Measurements from ENCODE around the gene TPO. TPM values are rescaled to one million over a fixed set of nuclear protein-coding genes. Genes with fewer than 3 reads are reported as not detected.

The TPO gene
- total RNA-seq, 2 donors from 2014 or later: 1.5 to 4.3 TPM

DNA sequence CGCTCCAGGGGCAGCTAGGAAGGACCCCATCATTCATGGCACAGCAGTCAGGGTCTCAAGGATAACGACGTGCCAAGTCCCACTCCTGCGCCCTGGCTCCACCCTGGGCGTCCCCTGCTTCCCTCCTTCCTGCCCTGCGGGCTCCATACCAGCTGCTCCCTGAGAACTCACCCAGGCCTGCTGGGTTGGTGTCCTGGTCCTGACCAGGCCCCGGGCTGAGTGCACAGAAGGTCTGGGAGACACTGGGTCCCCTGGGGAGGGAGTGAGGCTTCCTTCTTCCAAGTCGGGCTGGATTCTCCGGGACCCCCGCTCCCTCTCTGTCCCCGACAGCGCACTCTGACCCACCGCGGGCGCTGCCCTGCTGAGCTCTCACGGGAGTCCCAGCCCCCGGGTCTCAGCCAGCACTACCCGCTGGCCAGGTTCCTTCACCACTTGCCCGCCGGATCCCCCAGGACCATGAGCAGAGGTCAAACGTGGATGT, 170.8 kb downstream of the TPO start:
- no peak for ATAC-seq
- intact Hi-C loops (cut with DNase I, micrococcal nuclease): no loop called here
- DNase-seq: peak in 1 of 2 donors; percentile 20

DNA sequence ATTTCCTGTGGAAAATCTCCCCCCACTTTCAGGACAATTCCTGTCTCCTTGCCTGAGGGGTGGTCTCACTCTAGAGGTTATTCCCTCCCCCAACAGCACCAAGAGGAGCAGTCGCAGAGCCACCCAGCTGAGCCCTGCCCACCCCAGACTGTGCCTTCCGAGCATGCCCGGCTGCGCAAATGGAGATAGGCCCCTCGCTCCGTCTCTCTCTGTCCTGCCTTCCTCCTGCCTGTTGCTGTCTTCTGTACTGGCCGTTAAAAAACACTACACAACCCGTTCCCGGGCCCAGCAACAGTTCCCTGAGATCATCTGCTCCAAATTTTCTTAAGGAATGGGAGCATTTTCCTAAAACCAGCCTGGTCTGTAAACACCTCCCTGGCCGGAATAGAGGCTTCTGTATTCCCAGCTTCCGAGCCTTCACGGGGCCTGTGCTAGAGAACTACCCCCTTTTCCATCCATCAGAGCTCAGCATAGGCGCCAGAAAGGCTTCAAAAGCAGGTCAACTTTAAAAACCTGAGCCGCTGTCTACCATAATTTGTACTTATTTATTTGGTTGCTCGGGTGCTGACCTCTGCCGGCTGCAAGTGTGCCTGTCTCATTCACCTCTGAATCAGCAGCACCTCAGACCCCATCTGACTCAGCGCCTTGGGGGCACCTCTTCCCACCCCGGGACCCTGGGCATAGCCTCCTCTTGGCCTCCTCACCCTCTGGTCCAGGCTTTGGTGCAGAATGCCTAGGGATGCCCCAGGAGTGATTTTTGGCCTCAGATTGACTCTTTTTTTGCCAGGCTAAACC, 171.6 kb downstream of the TPO start:
- DNase-seq (peak in 1 of 2 donors; percentile 14), ATAC-seq (no peak)
- intact Hi-C loops (cut with DNase I, micrococcal nuclease): no loop called here

DNA sequence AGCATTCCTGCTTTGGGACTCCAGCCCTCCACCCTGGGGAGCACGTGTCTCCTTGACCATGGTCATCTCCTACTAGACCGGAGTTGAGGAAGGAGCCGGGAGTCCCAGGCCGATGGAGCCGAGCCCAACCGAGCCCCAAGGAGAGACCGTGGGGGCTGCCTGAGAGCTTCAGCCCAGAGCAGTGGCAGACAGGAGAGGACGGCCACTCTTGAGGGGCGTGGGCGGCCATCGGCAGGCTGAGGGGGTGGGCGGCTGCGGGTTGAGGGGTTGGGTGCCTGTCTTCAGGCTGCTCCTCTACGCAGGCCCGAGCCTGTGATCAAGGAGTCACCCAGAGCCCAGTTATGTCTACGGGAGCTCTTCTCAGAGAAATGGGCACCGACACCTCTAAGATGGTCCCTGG, 172.4 kb downstream of the TPO start:
- DNase-seq: peak in 1 of 2 donors; percentile 16
- ATAC-seq: no peak
- intact Hi-C loops (cut with DNase I, micrococcal nuclease): no loop called here

DNA sequence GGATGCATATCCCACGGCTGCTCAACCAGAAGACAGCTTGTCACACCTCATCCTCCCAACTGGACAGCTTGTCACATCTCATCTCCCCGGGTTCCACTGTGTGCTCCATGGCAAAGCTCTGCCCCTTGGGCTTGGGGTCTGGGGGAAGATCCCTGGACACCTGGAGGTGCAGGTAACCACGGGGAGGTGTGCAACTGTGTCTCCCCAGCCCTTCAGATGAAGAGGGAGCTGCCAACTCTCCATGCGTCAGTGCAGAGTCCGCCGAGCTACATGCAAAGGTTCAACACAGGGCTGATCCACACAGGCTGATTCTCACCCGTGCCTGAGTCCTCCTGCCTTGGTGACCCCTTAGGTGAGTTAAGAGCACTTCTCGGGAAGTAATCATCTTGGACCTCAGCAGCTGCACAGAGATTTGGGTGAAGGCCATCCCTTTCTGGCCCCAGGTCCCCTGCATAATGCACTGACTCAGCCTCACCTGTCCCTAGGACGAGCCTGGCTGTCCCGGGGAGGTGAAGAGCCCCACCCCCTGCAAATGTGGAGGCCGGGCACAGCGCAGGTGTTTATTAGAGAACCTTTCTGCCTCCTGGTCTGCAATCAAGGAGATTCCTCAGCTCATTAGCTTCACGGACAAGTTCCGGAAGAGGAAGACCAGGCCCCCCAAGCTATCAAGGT, 173.1 kb downstream of the TPO start:
- DNase-seq (peak in 1 of 2 donors; percentile 17), ATAC-seq (no peak)
- intact Hi-C loops (cut with DNase I, micrococcal nuclease): no loop called here

DNA sequence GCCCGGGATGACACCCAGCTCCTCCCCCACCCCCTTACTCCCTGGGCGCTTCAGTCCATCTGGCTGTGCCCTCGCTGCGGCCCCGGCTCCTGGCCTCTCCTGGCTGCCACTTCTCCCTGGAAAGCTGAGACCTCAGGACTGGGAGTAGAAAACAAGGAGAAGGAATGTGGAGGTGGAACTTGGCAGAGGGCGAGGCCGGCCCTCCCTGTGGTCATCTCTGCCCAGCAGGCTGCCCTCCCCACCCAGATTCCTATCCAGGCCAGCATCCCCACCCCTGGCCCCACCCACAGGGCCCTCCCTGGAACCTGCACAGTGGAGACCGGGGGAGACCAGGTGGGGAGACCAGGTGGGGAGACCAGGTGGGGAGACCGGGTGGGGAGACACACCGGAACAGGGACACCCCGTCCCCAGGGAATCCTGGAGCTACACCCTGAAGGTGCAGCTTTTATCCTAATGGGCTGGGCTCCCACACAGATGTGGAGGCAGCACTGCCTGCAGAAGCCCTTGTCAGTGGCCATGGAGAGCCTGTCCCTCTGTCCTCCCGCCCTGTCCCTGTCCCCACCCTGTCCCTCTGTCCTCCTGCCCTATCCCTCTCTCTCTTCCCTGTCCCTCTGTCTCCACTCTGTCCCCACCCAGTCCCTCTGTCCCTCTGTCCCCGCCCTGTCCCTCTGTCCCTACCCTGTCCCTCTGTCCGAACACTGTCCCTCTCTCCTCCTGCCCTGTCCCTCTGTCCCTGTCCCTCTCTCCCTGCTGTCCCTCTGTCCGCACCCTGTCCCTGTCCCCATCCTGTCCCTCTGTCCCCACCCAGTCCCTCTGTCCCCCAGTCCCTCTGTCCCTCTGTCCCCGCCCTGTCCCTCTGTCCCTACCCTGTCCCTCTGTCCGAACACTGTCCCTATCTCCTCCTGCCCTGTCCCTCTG, 173.9 kb downstream of the TPO start:
- DNase-seq (peak in 1 of 2 donors; percentile 29), ATAC-seq (no peak)
- intact Hi-C loops (cut with DNase I, micrococcal nuclease): no loop called here

DNA sequence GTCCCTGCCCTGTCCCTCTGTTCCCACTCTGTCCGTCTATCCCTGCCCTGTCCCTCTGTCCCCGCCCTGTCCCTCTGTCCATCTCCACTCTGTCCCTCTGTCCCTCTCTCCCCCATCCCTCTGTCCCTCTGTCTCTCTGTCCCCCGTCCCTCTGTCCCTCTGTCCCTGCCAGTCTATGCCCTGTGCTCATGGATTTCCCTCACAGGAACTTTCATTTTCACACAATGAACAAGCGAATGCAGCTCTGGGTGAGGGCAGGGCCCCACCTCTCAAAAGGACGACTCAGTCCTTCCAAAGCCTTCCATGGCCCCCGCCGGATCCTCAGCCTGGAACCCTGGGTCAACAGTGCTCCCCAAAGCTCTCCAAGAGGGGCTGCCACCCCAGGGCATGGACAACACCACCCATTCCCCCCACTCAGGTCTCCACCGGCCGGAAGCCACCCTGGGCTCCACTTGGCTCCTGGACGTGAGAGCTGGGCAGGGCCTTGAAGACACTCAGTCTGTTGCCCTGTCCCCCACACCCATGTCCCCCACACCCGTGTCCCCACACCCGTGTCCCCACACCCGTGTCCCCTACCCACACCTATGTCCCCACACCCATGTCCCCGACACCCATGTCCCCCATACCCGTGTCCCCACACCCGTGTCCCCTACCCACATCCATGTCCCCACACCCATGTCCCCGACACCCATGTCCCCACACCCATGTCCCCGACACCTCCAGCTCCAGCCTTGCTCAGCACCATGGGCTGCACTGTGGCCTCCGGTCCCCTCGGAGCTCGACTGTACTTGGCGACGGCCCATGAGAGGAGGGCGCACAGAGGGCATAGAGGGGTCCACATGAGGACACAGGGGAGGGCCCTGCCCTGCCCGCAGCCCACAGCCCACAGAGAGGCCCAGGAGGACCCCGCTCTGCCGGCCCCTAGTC, 175.1 kb downstream of the TPO start:
- ATAC-seq: no peak
- intact Hi-C loops (cut with DNase I, micrococcal nuclease): no loop called here
- DNase-seq: peak in 1 of 2 donors; percentile 23

DNA sequence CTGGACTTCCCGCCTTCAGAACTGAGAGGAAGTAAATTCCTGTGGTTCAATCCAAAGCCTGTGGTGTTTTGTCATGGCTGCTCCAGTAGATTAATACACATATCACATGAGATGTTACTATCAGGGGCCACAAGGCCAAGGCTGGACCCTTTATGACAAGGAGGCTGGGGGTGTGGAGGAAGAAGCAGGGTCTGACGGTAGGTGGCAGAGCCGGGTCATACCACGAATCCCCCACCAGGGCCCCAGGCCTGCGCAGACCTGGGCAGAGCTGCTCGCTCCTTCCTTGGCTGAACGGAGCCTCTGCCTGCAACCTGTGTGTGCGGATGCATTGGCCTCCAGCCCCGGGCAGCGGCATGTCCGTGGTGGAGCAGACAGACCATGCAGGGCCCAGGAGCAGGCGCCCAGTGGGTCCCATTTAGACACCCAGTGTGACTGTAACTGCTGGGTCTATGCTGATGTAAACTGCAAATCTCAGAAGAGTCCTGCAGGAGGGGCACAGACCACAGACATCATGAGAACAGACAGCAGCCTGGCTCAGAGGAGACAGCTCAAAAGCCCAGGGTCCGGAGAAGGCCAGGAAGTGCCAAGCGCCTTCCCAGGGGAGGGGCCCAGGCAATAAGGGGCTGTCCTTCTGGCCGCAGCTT, 175.8 kb downstream of the TPO start:
- intact Hi-C loops (cut with DNase I, micrococcal nuclease): no loop called here
- DNase-seq: peak in 1 of 2 donors; percentile 8
- no peak for ATAC-seq

DNA sequence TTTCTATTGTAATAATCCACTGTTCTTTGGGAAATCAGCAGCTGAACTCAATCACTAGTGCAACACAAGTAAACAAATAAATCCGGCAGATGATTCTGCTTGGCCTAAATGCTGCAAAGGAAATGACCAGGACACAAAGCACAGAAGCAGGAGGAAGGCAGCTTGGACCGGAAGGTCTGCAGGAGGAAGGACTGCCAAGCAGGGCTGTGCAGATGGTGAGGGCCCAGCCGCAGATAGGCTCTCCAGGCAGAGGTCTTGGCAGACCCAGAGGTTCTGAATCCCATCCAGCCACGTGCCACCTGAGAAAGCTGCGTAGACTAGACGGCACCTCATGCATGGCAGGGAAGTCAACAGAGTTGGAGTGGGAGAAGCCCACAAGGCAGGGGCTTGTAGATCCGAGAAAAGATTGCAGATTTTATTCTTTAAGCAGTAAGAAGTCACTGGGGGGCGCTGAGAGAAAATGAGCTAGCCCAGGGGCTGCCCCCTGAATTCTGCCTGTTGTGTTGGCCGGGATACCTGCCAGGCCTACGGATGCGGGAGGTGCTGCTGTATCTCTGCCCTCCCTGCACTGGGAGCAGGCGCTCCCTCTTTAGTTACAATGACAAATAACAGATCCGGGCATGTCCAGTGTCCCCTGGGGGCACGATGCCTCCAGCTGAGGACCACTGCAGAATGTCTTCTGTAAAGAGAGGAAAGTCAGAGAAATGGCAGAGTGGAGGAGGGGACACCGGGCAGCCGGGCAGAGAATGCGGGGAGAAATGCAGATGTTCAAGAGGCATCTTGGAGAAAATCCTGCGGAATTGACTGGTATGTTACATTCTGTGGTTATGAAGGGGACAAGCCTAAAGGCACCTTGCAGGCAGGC, 177.6 kb downstream of the TPO start:
- ATAC-seq: no peak
- peak in 1 of 2 donors; percentile 22 for DNase-seq
- intact Hi-C loops (cut with DNase I, micrococcal nuclease): loop anchor here (10.0 kb wide), 2 partner anchors 154 to 164 kb away; partner anchors contain the start of gene PXDN (in 1 of the 2)

DNA sequence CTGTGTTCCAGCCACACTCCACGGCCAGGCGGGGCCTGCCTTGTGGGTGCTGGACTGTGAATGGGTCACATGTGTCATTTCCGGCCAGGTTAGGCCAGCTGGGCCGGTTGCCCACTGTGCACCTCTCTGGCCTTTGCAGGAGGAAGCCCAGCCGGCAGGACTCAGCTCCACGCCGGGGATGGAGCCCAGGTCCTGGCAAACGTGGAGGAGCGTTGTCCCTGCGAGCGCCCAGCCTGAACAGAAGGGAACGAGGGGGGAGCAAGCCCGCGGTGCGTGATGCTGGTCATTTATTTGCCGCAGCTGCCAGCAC, 178.2 kb downstream of the TPO start:
- DNase-seq (peak in 1 of 2 donors; percentile 23), ATAC-seq (no peak)
- intact Hi-C loops (cut with DNase I, micrococcal nuclease): loop anchor here (10.0 kb wide), 2 partner anchors 153 to 163 kb away; partner anchors contain the start of gene PXDN (in 1 of the 2)

Measured in left colon (tissue), 2 donors.